Heart right ventricle (tissue), 16 donors: ENCODE measurements around the gene SRC. TPM values are rescaled to one million over a fixed set of nuclear protein-coding genes. Genes with fewer than 3 reads are reported as not detected.

Source experiments
- ATAC-seq, 8 donors: fragments of 200-7000 bp; cut with Tn5 transposase; one replicate each; pipeline ENCODE4 v1.9.1; 2020; ENCODE audit warnings: mild to moderate bottlenecking in 8 of 8, moderate library complexity in 8 of 8, moderate number of reproducible peaks in 1 of 8
- DNase-seq, 2 donors: peaks; one replicate each; pipeline ENCODE4 v3.0.0-alpha.2; 2020
- H3K27ac ChIP-seq, 10 donors: fragments of 200-600 bp; sonication (generic) in 2 of 10; one replicate each; pipeline versions ENCODE4 v1.5.0 to v1.8.0; 2020 to 2022; ENCODE audit warnings: mild to moderate bottlenecking in 3 of 10
- H3K27me3 ChIP-seq, 7 donors: fragments of 200-600 bp; one replicate each; pipeline ENCODE4 v1.8.0; 2021 to 2022; ENCODE audit warnings: mild to moderate bottlenecking in 2 of 7
- H3K36me3 ChIP-seq, 9 donors: fragments of 200-600 bp; sonication (generic) in 1 of 9; one replicate each; pipeline versions ENCODE4 v1.5.0 to v1.8.0; 2020 to 2022; ENCODE audit warnings: mild to moderate bottlenecking in 2 of 9
- H3K4me1 ChIP-seq, 9 donors: fragments of 200-600 bp; sonication (generic) in 1 of 9; one replicate each; pipeline versions ENCODE4 v1.5.0 to v1.8.0; 2020 to 2022; ENCODE audit warnings: mild to moderate bottlenecking in 4 of 9
- H3K4me3 ChIP-seq, 10 donors: fragments of 200-600 bp; sonication (generic) in 2 of 10; one replicate each; pipeline versions ENCODE4 v1.5.0 to v1.8.0; 2020 to 2022; ENCODE audit warnings: mild to moderate bottlenecking in 7 of 10, moderate library complexity in 2 of 10
- H3K9me3 ChIP-seq, 11 donors: fragments of 200-600 bp in 10 of 11; sonication (generic) in 2 of 11; one replicate each; pipeline versions ENCODE4 v1.5.0 to v1.8.0; 2013 to 2022; ENCODE audit warnings: mild to moderate bottlenecking in 2 of 11, control low read depth in 1 of 11, moderate library complexity in 1 of 11
- CTCF ChIP-seq, 9 donors: fragments of 200-600 bp; sonication (generic) in 2 of 9; IDR thresholded peaks; one replicate each; pipeline versions ENCODE4 v1.5.0 to v1.8.0; 2021 to 2022; ENCODE audit warnings: antibody characterized with exemption in 9 of 9, mild to moderate bottlenecking in 5 of 9, moderate library complexity in 1 of 9
- WGBS, 2 donors: extraction: QIAGEN DNeasy Blood & Tissue Kit; methylation state at CpG; one replicate each; pipeline ENCODE4 v1.1.7; 2013; ENCODE audit warnings: inconsistent platforms in 1 of 2; 5-methylcytosine and 5-hydroxymethylcytosine counted together
- intact Hi-C, 10 donors: fragments of 100-400 bp; cut with DNase I; formaldehyde crosslinking; loops; one replicate each; pipeline versions ENCODE4 v1.11.1 to v1.14.2; 2022
- polyA plus RNA-seq, 2 donors: library from polyadenylated mRNA; stranded (reverse); fragments of 200-250 nt; gene quantifications; one replicate each; pipeline ENCODE4 v1.2.3, GENCODE V29; 2013
- total RNA-seq, 10 donors: library from RNA; stranded (reverse); fragmentation: NEBNext Ultra II Directional in 3 of 10; extraction: Animal tissue kit (Norgen Biotek cat#: 25700) in 3 of 10; gene quantifications; one replicate each; pipeline versions ENCODE4 v1.2.1 to v1.2.4, GENCODE V29; 2021 to 2023
- donor health status: Arrhythmogenic right ventricular cardiomyopathy.
- donor health status: ischemic (EF 13 %, LVEDD 7.1; RV severe dilation, severe dysfunction).
- donor health status: healthy with polysubstance abuse.
- donor health status: DM: no; HTN: yes; CAD: no.
- donor health status: DM: no; HTN: no; CAD: no.
- donor health status: ischemic (EF 25% LVEDD 6.9; RV normal size, moderate dysfunction).
- donor health status: ischemic (EF 25% LVEDD 5.7; RV mildly dilated, moderate dysfunction).
- donor health status: healthy.
- donor health status: DM: yes; HTN: yes; CAD: no.
- donor health status: Ischemic cardiomyopathy.
- donor health status: ischemic (EF 35%, LVEDD 5.7; RV mildly dilated, moderate dysfunction).
- donor health status: nonischemic (EF 11% LVEDD 7.7; RV severe dilation, severe dysfunction).
- donor health status: DM: yes; HTN: yes; CAD: no.
- donor health status: PGD.
- donor health status: ischemic (EF 29% LVEDD 5.4; RV normal size, mild dysfunction).
- donor health status: nonischemic (EF 23%, LVEDD 6.1; RV moderate dilation, normal function).

Gene SRC
- total and polyA plus RNA-seq, 12 donors, result 1.9 to 10.8 (median 4.2) TPM

GRCh38 chr20:37356387-37356786 is 10.4 kb downstream of the SRC start:
- DNase-seq (peak in 1 of 2 donors; percentile 66), ATAC-seq (peak; percentile 12 to 65 (median 50))
- H3K9me3 ChIP-seq, result no peaks in the 10 kb centered on the region
- TF ChIP-seq CTCF (IDR thresholded peaks at IDR 0.05), result no peak
- no peaks in the 10 kb centered on the region for H3K27me3 ChIP-seq
- no peak overlapping the region for H3K4me3 ChIP-seq
- H3K27ac ChIP-seq, result peak overlapping the region in 2 of 10 donors; percentile 22 to 50
- H3K4me1 ChIP-seq, result peaks cover 0 to 36% (median 5%) of the 10 kb centered on the region in 9 donors
- intact Hi-C loops, result no loop called here
- WGBS, 2 donors, result 52 to 56% methylated on average over 8 of the region's 8 CpGs
- no peaks in the 10 kb centered on the region for H3K36me3 ChIP-seq

GRCh38 chr20:37356961-37357371 is 11.0 kb downstream of the SRC start:
- ATAC-seq, result peak in 7 of 8 donors; percentile 10 to 48 (median 21)
- intact Hi-C loops, result no loop called here
- peak overlapping the region in 3 of 10 donors; percentile 22 to 50 (median 25) for H3K27ac ChIP-seq

GRCh38 chr20:37357481-37358365 is 11.8 kb downstream of the SRC start:
- DNase-seq, result no peak

More at GRCh38 chr20:37356961-37357371, 11.0 kb downstream of the SRC start:
- no peak for DNase-seq
- 58 to 70% methylated on average over 11 of the region's 11 CpGs for whole genome bisulfite sequencing, 2 donors
- no peak for TF ChIP-seq CTCF (IDR thresholded peaks at IDR 0.05)
- Histone ChIP-seq H3K4me3 (no peak overlapping the region), H3K27me3 (no peaks in the 10 kb centered on the region), H3K9me3 (no peaks in the 10 kb centered on the region), H3K4me1 (peaks cover 0 to 36% (median 5%) of the 10 kb centered on the region in 9 donors), H3K36me3 (no peaks in the 10 kb centered on the region)

More at GRCh38 chr20:37357481-37358365, 11.8 kb downstream of the SRC start:
- Histone ChIP-seq H3K36me3 (no peaks in the 10 kb centered on the region), H3K27ac (peak overlapping the region in 3 of 10 donors; percentile 22 to 50 (median 25)), H3K4me3 (no peak overlapping the region), H3K9me3 (no peaks in the 10 kb centered on the region), H3K4me1 (peaks cover 0 to 36% (median 5%) of the 10 kb centered on the region in 9 donors), H3K27me3 (no peaks in the 10 kb centered on the region)
- peak in 5 of 8 donors; percentile 27 to 58 (median 45) for ATAC-seq
- WGBS, 2 donors, result 74 to 91% methylated on average over 15 of the region's 15 CpGs
- intact Hi-C loops, result no loop called here
- no peak for TF ChIP-seq CTCF (IDR thresholded peaks at IDR 0.05)
